Keratinocyte (primary cell): ENCODE data around the gene TEX48. TPM values are rescaled to one million over a fixed set of nuclear protein-coding genes. Genes with fewer than 3 reads are reported as not detected.
A peak's percentile ranks its signal among the peaks of the same experiment; 100 is the strongest.

Source experiments
- DNase-seq: peaks from one replicate; pipeline ENCODE4 v3.0.0-alpha.2; 2011; ENCODE audit warnings: low read depth, missing footprints, low spot score
- FAIRE-seq: peaks from 2 replicates; lab custom pipeline; 2011; peaks lifted over from hg19 to GRCh38; lab: Jason Lieb, UNC
- H2AFZ ChIP-seq: 2 replicates; pipeline ENCODE4 v1.6.0; 2012; ENCODE audit warnings: low read length, control low read depth, inconsistent platforms; ENCODE audit not compliant: control insufficient read depth
- H3K27ac ChIP-seq: 2 replicates; pipeline ENCODE4 v1.5.1; 2011; ENCODE audit warnings: low read length; ENCODE audit not compliant: control insufficient read depth, insufficient read depth
- H3K27me3 ChIP-seq: 3 replicates; pipeline ENCODE4 v1.6.0; 2011; ENCODE audit warnings: low read length; ENCODE audit not compliant: control insufficient read depth, insufficient read depth; ENCODE audit errors: extremely low read depth
- H3K36me3 ChIP-seq, 2 experiments: 2 replicates in 1 of 2; 3 replicates in 1 of 2; pipeline ENCODE4 v1.5.1; 2011; ENCODE audit warnings: low read length in 2 of 2, mild to moderate bottlenecking in 1 of 2; ENCODE audit not compliant: control insufficient read depth in 2 of 2, insufficient read depth in 2 of 2; ENCODE audit errors: extremely low read depth in 1 of 2
- H3K4me1 ChIP-seq: 3 replicates; pipeline ENCODE4 v1.5.1; 2011; ENCODE audit warnings: low read length; ENCODE audit not compliant: control insufficient read depth, insufficient read depth; ENCODE audit errors: extremely low read depth
- H3K4me2 ChIP-seq: 3 replicates; pipeline ENCODE4 v1.6.0; 2011; ENCODE audit warnings: low read depth, low read length; ENCODE audit not compliant: control insufficient read depth, insufficient read depth; ENCODE audit errors: extremely low read depth
- H3K4me3 ChIP-seq, 3 experiments: fragments of 200-600 bp in 1 of 3; sonication (generic) in 1 of 3; 2 replicates in 2 of 3; 3 replicates in 1 of 3; pipeline ENCODE4 v1.5.1; 2011 to 2016; ENCODE audit warnings: low read length in 3 of 3, mild to moderate bottlenecking in 3 of 3, control low read depth in 2 of 3, inconsistent platforms in 1 of 3, low read depth in 1 of 3, mixed read lengths in 1 of 3, mixed run types in 1 of 3, moderate library complexity in 1 of 3; ENCODE audit not compliant: control insufficient read depth in 2 of 3, insufficient read depth in 2 of 3; ENCODE audit errors: extremely low read depth in 1 of 3
- H3K79me2 ChIP-seq: 2 replicates; pipeline ENCODE4 v1.6.0; 2012; ENCODE audit warnings: low read length; ENCODE audit not compliant: control insufficient read depth, insufficient read depth
- H3K9ac ChIP-seq: 3 replicates; pipeline ENCODE4 v1.6.0; 2011; ENCODE audit warnings: low read length; ENCODE audit not compliant: control insufficient read depth, insufficient read depth; ENCODE audit errors: extremely low read depth
- H3K9me1 ChIP-seq: 3 replicates; pipeline ENCODE4 v1.6.0; 2011; ENCODE audit warnings: low read length; ENCODE audit not compliant: control insufficient read depth, insufficient read depth; ENCODE audit errors: extremely low read depth
- H3K9me3 ChIP-seq: 2 replicates; pipeline ENCODE4 v1.5.1; 2012; ENCODE audit warnings: low read depth, low read length; ENCODE audit not compliant: control insufficient read depth
- H4K20me1 ChIP-seq: 3 replicates; pipeline ENCODE4 v1.6.0; 2011; ENCODE audit warnings: low read length; ENCODE audit not compliant: control insufficient read depth, insufficient read depth; ENCODE audit errors: extremely low read depth
- EZH2 ChIP-seq: IDR thresholded peaks from one replicate; pipeline ENCODE4 v1.6.1; 2012; ENCODE audit warnings: inconsistent platforms, mild to moderate bottlenecking, low read length, moderate library complexity
- dilution Hi-C: fragments of 300-500 bp; cut with MboI; formaldehyde crosslinking; loops from one replicate; pipeline ENCODE4 v1.7.0; 2020; ENCODE audit warnings: low sequenced_read_pairs; ENCODE audit not compliant: extremely low pct_ligation_motif_present
- polyA plus RNA-seq, 5 experiments: library from polyadenylated mRNA; depleted of rRNA in 3 of 5; stranded (reverse) in 3 of 5; stranded (forward) in 1 of 5; unstranded in 1 of 5; fragments of >200 nt; gene quantifications; 1 replicate in 1 of 5; 2 replicates in 3 of 5; 3 replicates in 1 of 5; pipeline versions ENCODE4 v1.2.1 to v1.2.3, GENCODE V29; 2011 to 2012; ENCODE audit warnings: missing spikeins in 2 of 5, low read depth in 1 of 5, low replicate concordance in 1 of 5
- TF ChIP-seq, protein P1 (sequence below), 3 experiments: IDR thresholded peaks in 1 of 3; conservative IDR thresholded peaks in 1 of 3; optimal IDR thresholded peaks in 1 of 3; 2 replicates in 2 of 3; 3 replicates in 1 of 3; pipeline versions ENCODE3 to v1.5.1; 2011; ENCODE audit warnings: low read length in 3 of 3, mild to moderate bottlenecking in 3 of 3, moderate library complexity in 2 of 3, control low read depth in 1 of 3, inconsistent platforms in 1 of 3; ENCODE audit not compliant: insufficient read depth in 2 of 3; ENCODE audit errors: extremely low read depth in 1 of 3

TEX48 gene
- polyA plus RNA-seq, 1 donor (not counting 4 experiments of a cell fraction or from before 2014, with no cell fraction given) = not detected

DNA sequence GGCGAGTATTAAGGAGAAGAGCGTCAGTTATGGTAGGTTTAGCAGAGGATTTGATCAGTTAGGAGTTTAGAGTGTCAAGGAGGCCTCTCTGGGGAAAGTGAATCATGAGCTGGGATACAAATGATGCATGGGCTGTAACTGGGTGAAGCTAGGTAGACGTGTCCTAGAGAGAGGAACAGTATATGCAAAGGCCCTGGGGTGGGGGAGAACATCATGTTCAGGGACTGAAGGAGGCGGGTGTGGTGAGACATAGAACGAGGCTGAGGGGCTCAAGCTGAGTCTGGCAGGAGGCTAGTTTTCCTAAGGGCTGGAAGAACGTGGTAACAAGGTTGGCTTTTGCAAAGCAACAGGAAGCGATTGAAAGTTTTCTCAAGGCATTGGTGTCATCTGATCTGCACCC lies 60.4 kb downstream of the TEX48 start:
- Histone ChIP-seq H3K9me3 (no peaks in the 10 kb centered on the region), H3K4me2 (no peak overlapping the region), H3K79me2 (no peaks in the 10 kb centered on the region), H2AFZ (no peak overlapping the region), H3K4me3 (no peak overlapping the region), H3K36me3 (no peaks in the 10 kb centered on the region), H3K9ac (no peak overlapping the region), H3K4me1 (peaks cover 18% of the 10 kb centered on the region), H4K20me1 (no peaks in the 10 kb centered on the region), H3K9me1 (no peaks in the 10 kb centered on the region), H3K27me3 (no peaks in the 10 kb centered on the region), H3K27ac (no peak overlapping the region)
- dilution Hi-C loops = no loop called here
- DNase-seq (no peak), FAIRE-seq (no peak)
- no peak for TF ChIP-seq EZH2
- TF ChIP-seq, protein P1, sequence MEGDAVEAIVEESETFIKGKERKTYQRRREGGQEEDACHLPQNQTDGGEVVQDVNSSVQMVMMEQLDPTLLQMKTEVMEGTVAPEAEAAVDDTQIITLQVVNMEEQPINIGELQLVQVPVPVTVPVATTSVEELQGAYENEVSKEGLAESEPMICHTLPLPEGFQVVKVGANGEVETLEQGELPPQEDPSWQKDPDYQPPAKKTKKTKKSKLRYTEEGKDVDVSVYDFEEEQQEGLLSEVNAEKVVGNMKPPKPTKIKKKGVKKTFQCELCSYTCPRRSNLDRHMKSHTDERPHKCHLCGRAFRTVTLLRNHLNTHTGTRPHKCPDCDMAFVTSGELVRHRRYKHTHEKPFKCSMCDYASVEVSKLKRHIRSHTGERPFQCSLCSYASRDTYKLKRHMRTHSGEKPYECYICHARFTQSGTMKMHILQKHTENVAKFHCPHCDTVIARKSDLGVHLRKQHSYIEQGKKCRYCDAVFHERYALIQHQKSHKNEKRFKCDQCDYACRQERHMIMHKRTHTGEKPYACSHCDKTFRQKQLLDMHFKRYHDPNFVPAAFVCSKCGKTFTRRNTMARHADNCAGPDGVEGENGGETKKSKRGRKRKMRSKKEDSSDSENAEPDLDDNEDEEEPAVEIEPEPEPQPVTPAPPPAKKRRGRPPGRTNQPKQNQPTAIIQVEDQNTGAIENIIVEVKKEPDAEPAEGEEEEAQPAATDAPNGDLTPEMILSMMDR (optimal IDR thresholded peaks at IDR 0.05 in 1 of 3, IDR thresholded peaks at IDR 0.05 in 1 of 3, conservative IDR thresholded peaks at IDR 0.05 in 1 of 3; ENCODE audit: extremely low read depth in 1 of 3, insufficient read depth in 2 of 3, low read length in 3 of 3) = no peak

DNA sequence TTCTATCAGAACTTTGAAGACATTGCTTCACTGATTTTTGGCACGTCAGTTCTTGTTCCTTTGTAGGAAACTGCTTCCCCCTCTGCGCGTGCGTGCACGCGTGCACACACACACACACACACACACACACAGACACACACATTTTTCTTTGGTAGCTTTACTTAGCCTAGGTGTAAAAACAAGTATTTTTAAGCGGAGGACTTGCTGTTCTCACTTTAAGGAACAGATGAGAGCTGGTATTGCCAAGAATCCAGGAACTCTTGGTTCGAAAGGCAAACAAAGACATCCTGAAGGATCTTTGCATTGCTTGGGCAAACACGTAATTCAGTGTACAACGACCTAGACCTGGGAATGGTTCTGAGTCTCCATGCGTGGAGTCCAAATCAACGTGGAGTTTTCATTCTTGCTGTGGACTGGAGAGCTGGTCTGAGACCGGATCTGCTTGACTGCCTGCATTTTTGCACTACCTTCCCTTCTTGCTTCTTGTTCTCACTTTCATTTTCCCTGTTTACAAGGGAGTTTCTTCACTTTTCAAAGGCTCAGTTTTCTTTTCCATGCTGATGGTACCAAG lies 62.7 kb downstream of the TEX48 start:
- Histone ChIP-seq H3K4me1 (peaks cover 18% of the 10 kb centered on the region), H3K36me3 (no peaks in the 10 kb centered on the region), H4K20me1 (no peaks in the 10 kb centered on the region), H3K9me1 (no peaks in the 10 kb centered on the region), H3K4me2 (peak overlapping the region; percentile 94), H3K27ac (peak overlapping the region; percentile 50), H3K79me2 (no peaks in the 10 kb centered on the region), H2AFZ (peak overlapping the region; percentile 91), H3K9me3 (no peaks in the 10 kb centered on the region), H3K9ac (peak overlapping the region; percentile 60), H3K4me3 (peak overlapping the region in 2 of 3 experiments; percentile 52 to 58), H3K27me3 (no peaks in the 10 kb centered on the region)
- DNase-seq (no peak), FAIRE-seq (peak; percentile 41)
- TF ChIP-seq EZH2 = no peak
- TF ChIP-seq, protein P1 (optimal IDR thresholded peaks at IDR 0.05 in 1 of 3, IDR thresholded peaks at IDR 0.05 in 1 of 3, conservative IDR thresholded peaks at IDR 0.05 in 1 of 3; ENCODE audit: extremely low read depth in 1 of 3, insufficient read depth in 2 of 3, low read length in 3 of 3) = no peak
- dilution Hi-C loops = no loop called here
